HG03103 (cell line): ENCODE data around the gene IQGAP2.
"Not testable (repeated sequence)": the region's sequence is repeated elsewhere in the genome, so short reads cannot be mapped to it uniquely, and the experiment has no call there.

Experiments
- ATAC-seq: cut with Tn5 transposase; IDR thresholded peaks from one replicate; pipeline ENCODE4 v1.9.1; 2021; ENCODE audit warnings: low read depth; ENCODE audit not compliant: unreplicated experiment

IQGAP2 gene

GRCh38 chr5:76595755-76596481, 192.8 kb downstream of the IQGAP2 start:
- ATAC-seq: no peak

GRCh38 chr5:76598531-76598930, 195.4 kb downstream of the IQGAP2 start:
- no peak for ATAC-seq

GRCh38 chr5:76600716-76601115, 197.6 kb downstream of the IQGAP2 start:
- no peak for ATAC-seq

DNA sequence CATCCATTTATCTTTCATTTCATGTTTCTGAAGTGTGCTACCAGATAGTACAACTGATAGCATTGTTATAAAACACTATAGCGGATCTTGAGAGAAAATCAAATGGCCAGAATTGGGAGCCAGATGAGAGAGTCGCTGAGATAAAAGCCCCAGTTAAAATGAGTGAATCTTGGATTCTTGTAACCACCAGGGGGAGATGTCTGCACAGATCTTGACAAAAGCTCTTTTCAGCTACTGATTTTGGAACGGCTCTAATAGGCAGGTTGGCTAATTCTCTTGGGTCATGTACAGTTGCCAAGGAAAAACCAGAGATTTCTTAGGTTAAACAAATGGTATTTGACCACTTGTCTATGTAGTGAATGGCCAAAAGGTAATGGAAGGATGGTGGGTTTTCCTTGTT, 198.4 kb downstream of the IQGAP2 start:
- ATAC-seq: no peak

DNA sequence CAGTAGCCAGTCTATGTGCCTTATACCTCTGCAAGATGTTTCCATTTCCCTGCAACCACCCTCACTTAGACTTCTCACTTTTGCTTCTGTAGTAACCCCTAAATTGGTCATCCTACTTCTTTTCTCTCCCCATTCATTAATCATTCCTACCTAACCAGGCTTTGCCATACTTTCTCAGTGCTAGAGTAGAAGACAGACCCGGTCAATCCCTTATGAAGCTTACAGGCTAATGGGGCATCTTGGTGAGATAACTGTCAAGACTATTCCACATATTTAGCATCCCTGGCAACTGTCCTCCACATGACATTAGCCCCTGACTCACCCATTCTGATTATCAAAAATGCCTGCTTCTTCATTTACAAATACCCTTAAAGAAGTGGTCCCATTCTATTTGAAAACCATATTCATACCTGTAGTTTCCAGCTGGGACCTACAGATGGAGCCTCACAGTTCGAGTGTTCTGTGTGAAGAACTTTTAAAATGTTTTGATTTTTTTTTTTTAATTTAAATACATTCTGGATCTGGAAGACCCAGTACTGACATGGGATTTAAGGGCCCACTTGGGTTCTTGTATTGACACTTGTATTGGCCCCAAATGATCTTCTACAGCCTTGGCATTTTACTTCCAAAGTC, 199.1 kb downstream of the IQGAP2 start:
- no peak for ATAC-seq

GRCh38 chr5:76603991-76604390, 200.9 kb downstream of the IQGAP2 start:
- ATAC-seq: not testable (repeated sequence)

- no peak for ATAC-seq
Observed at GRCh38 chr5:76604838-76605237, 201.8 kb downstream of the IQGAP2 start.

DNA sequence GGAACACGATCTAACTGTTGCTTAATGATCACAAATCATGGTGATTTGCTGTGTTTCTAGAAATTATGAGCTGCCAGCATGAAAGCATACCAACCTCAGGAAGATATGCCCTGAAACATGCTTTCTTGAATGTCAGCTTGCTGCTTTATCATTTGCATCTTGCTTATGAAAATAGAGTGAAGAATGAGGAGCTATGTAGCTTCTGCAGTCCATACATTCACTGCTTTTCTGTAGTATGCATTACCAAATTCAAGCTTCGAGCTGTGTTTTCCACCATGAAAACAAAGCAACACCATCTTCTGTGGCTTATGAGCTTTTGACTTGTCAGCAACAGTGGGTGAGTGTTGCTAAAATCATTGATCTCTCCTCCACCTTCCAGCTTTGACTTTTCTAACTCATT, 203.6 kb downstream of the IQGAP2 start:
- ATAC-seq: no peak

DNA sequence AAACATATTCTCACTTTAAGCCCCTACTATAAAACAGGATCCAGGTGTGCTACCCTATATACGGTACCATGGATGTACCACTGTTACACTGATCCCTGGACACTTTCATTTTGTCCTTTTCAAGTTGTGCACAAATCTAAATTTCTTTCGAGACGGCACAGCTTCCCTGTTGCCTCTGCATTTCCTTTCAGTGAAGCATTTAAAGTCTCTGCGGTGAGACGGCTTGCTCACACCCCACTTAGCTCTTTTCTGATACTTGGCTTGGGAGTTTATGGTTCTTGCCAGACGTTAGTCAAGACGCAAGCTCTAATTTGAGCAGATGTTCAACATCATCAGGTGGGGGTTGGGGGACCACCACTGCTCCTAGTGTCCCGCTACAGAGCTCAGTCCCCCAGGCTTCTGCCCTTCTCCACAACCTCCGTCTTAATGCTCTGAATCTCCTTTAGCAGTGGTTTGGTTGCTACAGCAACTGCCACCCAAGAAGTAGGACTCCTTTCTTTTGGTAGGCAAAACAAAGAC, 204.3 kb downstream of the IQGAP2 start:
- ATAC-seq: no peak

DNA sequence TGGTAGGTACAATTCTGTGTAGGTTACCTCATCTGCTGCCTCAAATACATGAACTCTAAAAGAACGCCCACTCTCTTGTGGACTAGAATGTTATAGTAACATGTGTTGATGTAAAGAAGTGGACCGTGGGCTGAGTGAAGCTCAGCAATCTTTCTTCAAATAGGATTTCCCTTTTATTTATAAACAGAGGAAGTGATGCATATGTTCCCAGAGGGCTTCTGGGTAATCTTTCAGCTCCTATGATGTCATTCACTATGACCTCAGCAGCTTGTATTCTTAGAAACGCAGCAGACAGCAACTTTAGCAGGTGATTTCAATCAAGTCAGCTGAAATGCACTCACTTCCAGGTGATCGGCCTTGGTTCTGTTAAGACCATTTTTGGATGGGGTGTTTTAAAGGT, 205.7 kb downstream of the IQGAP2 start:
- ATAC-seq: no peak

- no peak for ATAC-seq
Observed at GRCh38 chr5:76610196-76610595, 207.1 kb downstream of the IQGAP2 start.

GRCh38 chr5:76612942-76613341, 209.9 kb downstream of the IQGAP2 start:
- no peak for ATAC-seq

DNA sequence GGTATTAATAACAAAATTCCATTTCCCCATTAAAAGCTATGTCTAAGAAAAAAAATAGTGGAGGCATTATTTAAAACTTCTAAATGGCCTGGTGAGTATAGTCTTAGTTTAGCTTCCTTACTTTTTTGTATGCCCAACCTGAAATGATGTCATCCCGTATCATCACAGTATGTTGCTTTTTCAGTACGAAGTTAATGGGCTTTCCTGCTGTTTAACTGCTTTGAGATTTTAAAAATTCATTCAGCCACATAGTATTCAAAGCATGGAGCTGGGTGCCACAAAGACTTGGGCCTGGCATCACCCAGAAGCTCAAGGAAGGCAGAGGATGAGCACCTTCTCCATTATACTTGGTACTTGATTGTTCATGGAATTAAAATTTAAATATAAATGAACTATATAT, 212.7 kb downstream of the IQGAP2 start:
- no peak for ATAC-seq

DNA sequence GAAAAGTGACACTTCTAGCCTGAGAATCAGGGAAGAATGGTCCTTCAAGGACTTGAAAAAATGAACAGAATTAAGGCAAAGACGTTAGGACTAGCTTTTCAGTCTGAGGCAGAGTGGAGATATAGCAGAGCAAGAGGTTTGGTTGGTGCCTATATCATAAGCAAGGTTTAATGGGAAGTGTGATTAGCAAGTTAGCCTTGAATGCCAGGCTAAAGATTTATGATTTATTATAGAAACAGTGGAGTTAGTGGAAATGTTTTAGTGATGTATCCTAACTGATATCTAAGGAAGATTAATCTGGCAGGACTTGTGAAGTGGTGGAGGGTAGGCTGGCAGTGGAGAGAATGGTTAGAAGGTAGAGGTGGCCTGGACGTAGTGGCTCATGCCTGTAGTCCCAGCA, 213.1 kb downstream of the IQGAP2 start:
- ATAC-seq: no peak

- no peak for ATAC-seq
Observed at GRCh38 chr5:76617229-76617628, 214.1 kb downstream of the IQGAP2 start.

DNA sequence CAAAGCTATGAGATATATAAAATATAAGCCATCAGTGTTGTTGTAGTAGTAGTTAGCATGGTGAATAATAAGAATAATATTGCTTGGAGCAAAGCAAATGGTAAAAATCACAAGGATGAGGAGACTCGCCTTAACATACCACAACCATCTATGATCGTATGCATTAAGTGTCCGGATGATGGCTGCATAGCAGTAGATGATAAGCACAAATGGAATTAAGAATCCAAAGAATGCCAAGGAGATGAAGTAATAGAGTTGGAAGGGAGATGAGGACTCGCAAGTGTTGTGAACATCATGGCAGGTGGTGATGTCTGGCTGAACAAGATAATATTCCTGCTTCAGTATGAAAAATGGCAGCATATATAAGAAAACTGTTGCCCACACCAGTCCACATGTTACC, 214.6 kb downstream of the IQGAP2 start:
- ATAC-seq: no peak

- no peak for ATAC-seq
Observed at GRCh38 chr5:76620166-76620565, 217.1 kb downstream of the IQGAP2 start.

GRCh38 chr5:76622076-76622475, 219.0 kb downstream of the IQGAP2 start:
- ATAC-seq: no peak

GRCh38 chr5:76622973-76623596, 220.0 kb downstream of the IQGAP2 start, which contains the start of gene F2RL2:
Gene F2RL2, minus strand, starts transcription at chr5:76623403. Its CDS starts 173 bp downstream, at chr5:76623230.
- no peak for ATAC-seq

DNA sequence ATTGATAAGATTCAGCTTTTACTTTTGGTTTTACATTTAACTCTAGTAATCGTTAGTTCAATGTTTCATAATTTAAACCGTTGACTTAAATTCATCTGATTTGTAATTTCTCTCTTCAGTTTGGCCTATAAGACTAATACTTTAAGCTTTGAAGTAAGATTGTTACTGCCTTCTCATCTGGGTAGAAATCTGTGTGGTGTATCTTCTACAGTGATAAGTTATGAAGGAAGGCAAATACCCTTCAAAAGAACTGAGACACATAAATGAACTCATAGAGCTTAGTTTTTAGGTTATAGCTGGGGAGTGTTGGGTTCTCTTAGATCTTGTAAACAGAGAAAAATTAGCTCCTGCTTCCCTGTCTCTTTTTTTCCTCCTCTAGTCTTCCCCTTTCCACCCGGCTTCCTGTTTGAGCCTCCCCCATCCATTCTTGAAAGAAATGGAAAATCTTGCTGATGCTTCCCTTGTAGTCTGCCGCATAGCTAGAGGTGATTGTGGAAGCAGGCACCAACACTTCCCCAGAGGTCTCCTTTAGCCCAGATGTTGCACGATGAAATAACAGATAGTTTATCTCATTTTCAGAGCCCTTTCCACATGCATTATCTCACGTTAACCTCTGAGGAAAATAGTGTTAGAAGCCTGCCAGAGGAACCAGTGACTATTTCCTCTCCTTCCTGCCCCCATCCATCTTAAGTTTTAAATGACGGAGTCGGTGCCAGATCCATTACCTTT, 222.2 kb downstream of the IQGAP2 start:
- no peak for ATAC-seq

DNA sequence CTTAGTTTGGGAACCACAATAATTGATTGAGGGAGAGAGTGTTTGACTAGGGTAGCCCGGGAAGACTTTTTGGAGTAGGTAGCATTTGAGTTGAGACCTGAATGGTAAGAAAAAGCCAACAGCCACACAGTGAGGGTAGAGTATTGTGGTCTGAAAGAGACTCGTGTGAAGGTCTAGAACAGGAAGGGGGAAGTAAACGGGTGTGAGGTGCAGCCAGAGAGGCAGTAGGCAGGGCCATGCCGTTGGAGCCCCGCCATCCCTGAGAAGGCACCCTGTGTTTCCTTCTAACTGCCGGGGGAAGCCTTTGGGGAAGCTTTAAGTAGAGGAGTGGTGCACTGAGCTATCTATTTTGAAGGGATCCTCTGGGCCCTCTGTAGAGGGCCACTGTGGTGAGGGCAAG, 223.7 kb downstream of the IQGAP2 start:
- no peak for ATAC-seq
